Stimulated activated CD4-positive, alpha-beta T cell treated with anti-CD3 and anti-CD28 coated beads, Interleukin-15, amount 100 ng/mL, for 48 hours (primary cell): ENCODE measurements around the gene TAF13.
A peak's percentile ranks its signal among the peaks of the same experiment; 100 is the strongest.

Source experiments
- DNase-seq, 2 donors: peaks; one replicate each; pipeline ENCODE4 v3.0.0-alpha.2; 2020; ENCODE audit warnings: low read depth in 2 of 2

Gene TAF13, protein sequence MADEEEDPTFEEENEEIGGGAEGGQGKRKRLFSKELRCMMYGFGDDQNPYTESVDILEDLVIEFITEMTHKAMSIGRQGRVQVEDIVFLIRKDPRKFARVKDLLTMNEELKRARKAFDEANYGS

GRCh38 chr1:109075531-109076490, at the start of gene TAF13:
Gene TAF13, minus strand, starts transcription at chr1:109076003. Its CDS starts 56 bp downstream, at chr1:109075947.
- peak; percentile 72 to 83 for DNase-seq

DNA sequence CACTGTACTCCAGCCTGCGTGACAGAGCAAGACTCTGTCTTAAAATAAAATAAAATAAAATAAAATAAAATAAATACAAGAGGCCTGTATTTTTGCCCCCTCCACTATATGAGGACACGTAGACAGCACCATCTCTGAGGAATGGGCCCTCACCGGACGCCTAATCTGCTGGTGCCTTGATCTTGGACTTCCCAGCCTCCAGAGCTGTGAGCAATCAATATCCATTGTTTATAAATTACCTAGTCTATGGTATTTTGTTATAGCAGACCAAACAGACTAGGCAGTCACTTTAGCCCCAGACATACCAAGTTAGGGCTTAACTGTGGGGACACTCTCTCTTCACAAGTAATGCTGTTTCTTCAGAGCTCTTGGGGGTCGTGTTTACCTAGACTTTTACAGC, 44.6 kb upstream of the TAF13 start:
- no peak for DNase-seq

DNA sequence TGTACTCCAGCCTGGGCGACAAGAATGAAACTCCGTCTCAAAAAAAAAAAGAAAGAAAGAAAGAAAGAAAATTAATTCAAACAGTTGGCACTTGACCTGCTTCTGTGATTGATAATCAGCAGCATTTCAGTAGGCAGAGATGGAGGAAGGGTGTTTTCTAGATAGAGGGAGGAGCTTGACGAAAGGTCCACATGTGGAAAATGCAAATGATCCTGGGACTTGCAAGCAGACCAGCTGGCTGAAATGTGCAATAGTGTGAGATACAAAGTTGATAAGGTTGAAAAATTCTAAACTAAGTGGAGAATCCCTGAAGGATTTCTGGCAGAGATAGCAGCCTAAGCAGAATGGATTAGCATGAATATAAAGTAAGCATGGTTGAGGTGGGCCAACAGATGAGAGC, 42.3 kb upstream of the TAF13 start:
- DNase-seq = no peak

DNA sequence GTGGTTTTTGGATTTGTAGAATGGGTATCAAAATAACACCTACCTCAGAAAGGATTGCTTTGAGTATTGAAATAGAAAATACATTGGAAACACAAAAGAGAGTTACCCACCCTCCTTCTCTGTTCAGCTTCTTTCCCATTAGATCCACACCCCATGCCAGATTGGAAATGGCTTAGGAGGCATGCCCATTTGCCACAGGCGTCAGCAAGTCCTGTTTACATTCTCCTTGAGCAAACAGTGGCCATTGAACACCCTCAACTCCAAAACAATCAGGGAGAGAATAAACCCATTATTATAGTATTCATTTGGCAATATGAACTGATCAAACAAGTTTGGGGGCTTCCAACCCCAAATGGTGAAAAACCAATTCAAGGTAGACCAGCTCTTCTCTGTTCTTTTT, 40.5 kb upstream of the TAF13 start:
- no peak for DNase-seq

DNA sequence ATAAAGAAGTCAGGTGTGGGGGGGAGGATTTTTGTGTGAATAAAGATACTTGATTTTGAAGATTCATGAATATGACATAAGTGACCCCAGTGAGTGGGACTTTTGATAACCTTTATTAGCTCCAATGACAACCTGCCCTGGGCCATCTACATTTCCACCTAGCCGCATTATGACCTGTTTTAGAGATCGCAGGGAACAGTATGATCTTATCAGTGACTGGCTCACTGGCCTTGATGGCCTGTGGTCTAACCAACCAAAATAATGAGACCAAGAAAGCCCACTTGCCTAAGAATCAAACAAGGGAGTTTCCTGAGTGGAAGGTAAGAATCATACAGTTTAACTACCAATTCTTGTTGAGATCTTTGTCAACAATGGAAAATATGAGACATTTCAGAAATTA, 39.9 kb upstream of the TAF13 start:
- no peak for DNase-seq

DNA sequence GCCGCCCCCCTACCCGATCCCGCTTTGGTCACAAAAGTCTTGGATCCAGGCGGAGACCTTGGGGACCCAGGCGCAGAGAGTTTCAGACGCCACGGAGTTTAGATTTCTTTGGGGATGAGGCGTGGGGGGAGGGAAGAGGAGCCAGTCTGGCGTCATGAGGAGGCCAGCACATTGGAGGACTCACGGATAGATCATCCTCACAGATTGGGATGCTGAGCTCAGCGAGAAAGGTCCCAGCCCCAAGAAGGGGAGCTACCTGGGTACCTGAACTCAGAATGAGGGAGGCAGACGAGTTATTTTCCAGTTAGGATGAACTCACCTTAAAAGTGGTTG, 38.5 kb upstream of the TAF13 start:
- no peak for DNase-seq

- DNase-seq = peak; percentile 62 to 69
Observed at GRCh38 chr1:109113590-109114341, 38.0 kb upstream of the TAF13 start, which contains the start of gene ELAPOR1. Gene ELAPOR1, plus strand, starts transcription at chr1:109114115. Its CDS starts 69 bp downstream, at chr1:109114184.

- DNase-seq = peak; percentile 79 to 89
Observed at GRCh38 chr1:109112652-109113285, 37.0 kb upstream of the TAF13 start.

- DNase-seq = no peak
Observed at GRCh38 chr1:109112056-109112651, 36.4 kb upstream of the TAF13 start.

GRCh38 chr1:109111386-109112055, 35.7 kb upstream of the TAF13 start:
- DNase-seq = no peak

DNA sequence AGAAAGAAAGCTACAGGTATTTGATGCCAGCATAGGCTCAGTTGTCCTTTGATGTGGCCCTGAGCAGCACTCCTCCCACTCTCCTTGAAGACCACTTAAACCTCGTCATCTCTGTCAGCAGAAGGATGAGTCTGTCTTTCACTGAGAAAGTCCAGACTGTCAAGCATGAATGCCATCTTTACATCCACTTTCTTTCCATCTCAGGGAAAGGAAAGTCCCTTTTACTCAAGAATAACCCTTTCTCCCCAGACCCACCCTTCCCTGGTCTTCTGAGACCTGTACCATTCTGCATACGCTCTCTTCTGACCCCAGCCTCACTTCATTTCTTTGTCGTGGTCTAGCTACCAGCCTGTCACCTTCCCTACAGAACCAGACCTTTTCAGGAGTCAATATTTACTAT, 34.1 kb upstream of the TAF13 start:
- no peak for DNase-seq

DNA sequence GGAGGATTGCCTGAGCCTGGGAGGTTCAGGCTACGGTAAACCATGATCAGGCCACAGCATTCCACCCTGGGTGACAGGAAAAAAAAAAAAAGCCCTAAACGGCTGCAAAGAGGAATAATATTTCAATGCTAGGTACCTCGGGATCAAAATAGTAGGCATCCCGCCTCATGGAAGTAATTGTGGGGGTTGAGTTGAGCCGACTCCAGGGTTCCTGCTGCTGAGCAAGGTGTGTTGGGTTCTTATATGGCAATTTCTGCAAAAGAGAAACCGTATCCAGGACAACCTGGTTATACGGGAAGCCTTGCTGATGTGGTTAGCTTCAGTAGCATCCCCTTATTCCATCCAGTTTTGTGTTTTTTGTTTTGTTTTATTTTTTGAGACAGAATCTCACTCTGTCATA, 32.0 kb upstream of the TAF13 start:
- DNase-seq = no peak

GRCh38 chr1:109105881-109106280, 30.1 kb upstream of the TAF13 start:
- no peak for DNase-seq

DNA sequence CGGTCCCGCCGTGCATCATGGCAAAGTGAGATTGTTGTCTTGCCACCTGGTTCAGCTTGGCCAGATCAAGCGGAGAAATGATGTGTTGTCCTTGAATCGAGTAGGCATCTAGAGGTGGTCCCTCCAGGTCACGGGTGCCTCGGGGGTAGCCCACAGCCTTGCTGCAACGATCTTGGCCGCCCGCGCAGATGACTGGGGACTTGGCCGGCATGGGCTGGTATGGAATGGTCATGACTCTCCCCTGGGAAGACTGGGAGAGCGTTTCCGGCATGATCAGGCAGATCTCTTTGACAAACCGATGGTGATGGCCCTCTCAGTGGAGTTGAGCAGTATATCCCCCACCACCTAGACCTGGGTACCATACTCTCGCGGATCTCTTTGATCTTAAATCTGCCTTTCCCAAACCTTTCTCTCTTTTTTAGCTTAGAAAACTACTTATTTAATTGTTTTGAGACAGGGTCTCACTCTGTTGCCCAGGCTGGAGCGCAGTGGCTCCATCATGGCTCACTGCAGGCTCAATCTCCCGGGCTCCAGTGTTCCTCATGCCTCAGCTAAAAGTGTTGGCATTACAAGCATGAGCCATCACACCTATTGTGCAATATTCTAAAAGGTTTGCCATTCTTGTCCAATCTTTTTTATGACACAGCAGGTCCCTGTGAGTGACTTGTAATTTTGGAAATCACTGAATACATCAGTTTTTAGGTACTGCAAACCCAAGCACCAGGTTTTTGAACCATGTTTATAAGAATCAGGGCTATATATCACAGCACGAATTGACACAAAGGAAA, 28.8 kb upstream of the TAF13 start:
- DNase-seq = no peak

- DNase-seq = peak; percentile 95 to 96
Observed at GRCh38 chr1:109099938-109100773, 24.4 kb upstream of the TAF13 start.

DNA sequence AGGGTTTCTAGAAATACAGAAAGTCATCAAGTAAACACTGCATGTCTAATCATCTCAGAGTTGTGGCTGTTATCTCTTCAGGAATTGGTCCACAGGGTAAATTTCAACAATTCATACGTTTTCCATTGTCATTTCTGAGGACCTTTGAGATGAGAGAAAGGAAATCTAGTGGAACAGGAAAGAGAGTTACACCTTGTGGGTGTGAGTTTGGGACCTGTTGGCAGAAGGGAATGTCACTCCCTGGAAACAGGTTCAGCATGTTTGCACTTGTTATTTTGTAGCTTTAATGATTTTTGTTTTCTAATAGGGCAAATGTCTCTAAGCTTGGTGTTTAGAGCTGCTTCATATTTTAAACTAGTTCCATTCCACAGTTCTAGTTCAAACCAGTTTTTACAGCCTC, 20.3 kb upstream of the TAF13 start:
- no peak for DNase-seq

GRCh38 chr1:109095631-109096030, 19.8 kb upstream of the TAF13 start:
- no peak for DNase-seq

DNA sequence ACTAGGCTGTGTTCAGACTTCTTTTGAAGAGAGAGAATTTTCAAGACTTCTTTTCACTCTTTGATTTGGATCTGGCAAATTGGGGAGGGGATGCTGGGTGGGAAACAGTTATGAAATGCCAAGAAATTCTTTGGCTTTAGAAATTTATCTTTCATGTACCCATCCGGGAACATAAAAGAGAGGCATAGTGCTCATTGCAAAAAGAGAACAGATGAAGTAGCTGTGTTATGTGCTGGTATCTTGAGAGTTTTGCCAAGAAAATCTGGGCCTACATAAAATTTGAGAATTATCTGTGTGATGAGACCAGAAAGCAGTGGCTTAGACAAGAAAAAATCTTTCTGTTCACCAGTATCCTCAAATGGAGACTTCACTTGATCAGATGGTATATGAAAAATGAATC, 19.1 kb upstream of the TAF13 start:
- DNase-seq = no peak

DNA sequence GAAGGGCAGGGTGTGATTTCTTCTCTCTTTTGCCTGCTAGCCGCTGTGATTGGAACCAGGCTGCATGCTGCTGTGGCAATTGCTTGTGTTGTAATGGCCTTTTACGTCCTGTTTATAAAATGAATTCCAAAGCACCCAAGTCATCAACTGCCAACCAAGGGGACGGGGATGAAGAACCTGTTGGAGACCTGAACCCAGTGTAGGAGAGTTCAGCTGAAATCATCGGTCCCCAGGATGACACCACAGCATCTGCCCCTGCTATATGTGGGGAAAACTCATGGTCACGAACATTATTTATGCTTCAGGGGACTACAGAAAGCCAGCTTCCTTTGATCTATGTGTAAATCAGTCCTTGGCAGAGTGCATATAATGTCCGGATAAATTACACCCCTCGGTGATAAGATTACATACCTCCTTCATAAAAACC, 18.6 kb upstream of the TAF13 start:
- DNase-seq = no peak
